GM19025 (cell line): Measurements from ENCODE around the gene TRIM5.

Experiments used
- ATAC-seq: cut with Tn5 transposase; IDR thresholded peaks from one replicate; pipeline ENCODE4 v1.9.1; 2021; ENCODE audit warnings: mild to moderate bottlenecking, low read depth, moderate library complexity; ENCODE audit not compliant: unreplicated experiment

TRIM5 gene

DNA sequence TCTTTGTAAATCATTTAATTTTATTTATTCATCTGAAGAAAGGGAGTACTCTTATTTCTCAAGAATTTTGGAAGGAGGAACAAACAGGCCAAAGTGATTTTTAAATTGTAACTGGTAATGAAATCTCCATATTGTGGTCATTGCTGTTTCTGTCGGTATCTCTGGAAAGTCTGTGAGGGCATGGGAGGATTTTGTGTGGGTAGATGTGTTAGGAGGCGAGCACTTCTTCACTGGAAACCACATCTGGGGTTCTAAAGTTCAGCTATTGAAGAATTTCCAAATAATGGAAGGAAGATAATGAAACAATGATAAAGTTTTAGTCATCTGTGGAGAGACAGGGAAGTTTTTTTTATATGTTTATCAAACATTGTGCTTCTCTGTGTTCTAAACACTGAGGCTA, 53.5 kb downstream of the TRIM5 start:
- ATAC-seq = no peak

DNA sequence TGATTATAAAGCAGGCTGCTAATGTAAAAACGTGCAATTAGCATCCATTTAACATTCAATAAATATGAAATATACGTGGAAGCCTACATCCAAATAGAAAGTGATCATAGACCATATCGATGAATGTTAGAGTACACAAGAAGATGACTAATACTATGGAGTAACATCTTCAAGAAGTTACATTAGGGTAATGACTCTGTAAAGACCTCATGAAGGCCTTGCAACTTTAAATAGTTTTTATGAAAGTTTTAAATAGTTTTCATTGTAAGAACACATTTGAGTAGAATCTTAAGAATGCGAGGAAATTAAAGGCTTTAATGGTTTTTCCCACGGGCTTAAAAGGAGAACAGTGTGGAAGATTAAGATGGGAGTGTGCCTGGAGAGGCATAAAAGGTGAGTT, 58.7 kb downstream of the TRIM5 start:
- no peak for ATAC-seq

DNA sequence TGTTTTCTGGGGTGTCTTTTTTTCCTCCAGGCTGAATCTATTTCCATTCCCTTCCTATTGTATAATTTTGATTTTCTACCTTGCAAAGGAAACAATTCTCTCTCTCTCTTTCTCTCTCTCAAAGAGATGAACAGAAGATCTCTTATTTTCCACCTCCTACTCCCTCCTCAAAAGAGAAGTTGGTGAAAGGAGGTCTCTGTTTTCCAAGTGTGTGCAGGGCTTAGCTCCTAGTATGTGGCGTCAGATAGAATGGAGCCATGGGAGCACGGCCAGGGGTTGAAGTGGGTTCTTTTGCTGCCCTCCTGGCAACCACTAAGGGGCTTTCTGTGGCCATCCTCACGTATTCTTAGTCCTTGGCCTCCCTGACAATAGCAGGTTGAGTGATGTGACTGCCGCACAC, 59.6 kb downstream of the TRIM5 start:
- no peak for ATAC-seq

DNA sequence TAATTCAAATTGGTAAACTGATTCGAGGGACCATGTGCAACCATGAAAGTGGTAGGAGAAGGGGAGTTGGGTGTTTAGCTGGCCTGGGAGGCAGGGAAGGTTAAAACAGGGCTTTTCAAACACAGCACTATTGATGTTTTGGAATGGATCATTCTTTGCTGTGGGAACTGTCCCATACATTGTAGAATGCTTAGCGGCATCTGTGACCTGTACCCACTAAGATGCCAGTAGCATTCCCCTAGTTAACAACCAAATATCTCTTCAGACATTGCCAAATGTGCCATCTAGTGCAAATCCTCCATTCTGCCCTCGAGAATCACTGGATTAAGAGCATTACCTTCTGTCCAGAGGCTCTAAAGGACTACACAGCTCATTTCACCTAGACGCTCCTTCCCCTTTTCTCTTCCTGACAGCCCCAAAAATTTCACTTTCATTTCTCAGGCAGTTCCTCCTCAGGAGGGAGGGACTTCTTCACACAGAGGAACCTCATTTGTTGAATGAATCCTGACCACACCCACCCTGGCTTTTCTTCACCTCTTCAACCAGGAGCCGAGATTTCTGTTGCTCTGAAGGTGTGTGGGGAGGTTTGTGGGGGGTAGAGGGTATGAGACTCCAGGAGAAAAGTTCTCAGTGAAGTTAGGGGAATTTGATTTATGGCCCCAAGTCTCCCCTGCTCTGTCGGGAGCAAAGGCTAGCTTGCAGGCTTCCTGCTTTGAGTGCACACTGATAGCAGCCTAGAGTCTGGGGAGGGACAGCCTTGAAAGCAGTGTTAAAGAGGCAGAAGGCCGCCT, 60.2 kb downstream of the TRIM5 start, which contains the start of gene TRIM34:
TRIM34 (plus strand) TSS at position 513 of the 791 bp plus-strand sequence. CDS start 7,331 bp downstream, outside the sequence.
- peak; percentile 97 for ATAC-seq

DNA sequence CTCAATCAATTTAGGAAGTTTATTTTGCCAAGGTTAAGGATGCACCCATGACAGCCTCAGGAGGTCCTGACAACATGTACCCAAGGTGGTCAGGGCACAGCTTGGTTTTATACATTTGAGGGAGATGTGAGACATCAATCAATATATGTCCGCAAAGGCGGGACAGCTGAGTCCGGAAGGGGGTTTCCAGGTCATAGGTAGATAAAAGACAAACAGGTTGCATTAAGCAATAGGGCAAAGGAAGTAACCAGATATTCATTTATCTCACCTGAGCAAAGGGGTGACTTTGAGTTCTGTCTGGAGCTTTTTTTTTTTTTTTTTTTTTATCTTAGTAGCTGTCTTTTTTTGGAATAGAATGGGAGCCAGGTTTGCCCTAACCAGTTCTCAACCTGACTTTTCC, 62.1 kb downstream of the TRIM5 start:
- ATAC-seq = no peak

DNA sequence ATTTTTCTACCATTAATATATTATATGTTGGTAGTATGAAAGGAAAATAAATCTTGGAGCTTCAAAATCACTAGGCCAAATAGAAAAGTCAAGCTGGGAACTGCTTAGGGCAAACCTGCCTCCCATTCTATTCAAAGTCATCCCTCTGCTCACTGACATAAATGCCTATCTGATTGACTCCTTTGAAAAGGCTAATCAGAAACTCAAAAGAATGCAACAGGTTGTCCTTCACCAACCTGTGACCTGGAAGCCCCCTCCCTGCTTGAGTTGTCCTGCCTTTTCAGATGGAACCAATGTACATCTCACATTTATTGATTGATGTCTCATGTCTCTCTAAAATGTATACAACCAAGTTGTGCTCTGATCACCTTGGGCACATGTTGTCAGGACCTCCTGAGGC, 63.3 kb downstream of the TRIM5 start:
- ATAC-seq = no peak

DNA sequence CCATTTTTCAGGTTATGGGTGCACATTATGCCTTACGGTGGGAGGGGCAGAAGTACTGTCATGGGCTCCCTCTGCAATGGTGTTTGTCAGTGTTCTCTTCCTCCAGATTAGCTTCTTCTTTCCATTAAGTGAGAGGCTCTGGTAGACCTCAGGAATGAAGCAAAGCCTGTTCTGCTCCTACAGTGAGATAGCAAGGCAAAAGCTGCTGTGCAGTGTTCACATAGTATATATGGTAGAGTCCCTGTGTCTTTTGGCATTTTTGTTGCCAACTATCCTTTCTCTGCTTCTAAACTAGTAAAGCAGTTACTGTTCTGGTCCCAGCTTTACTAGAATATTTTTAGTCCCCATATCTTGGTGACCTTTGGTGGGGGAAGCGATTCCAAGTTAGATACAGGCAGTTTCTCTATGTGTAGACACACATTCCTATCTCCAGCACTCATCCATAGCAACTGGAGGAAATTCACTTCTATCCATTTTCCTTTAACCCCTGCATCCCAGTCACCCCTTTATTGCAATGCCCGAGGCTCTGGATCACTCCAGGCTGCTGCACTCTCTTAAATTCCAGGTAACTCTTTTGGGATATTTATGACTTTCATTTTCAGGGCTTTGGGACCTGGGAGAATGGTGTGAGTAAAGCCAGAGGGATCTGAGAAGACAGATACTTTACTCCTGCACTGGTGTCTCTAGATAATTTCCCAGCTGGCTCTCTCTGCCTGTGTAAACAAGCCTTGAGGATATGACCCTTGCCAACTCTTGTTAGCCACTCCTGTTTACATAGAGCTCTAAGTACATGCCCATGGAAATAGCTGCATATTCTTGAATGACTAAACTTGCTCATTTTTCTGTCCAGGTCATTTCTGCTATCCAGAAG, 64.0 kb downstream of the TRIM5 start:
- no peak for ATAC-seq

DNA sequence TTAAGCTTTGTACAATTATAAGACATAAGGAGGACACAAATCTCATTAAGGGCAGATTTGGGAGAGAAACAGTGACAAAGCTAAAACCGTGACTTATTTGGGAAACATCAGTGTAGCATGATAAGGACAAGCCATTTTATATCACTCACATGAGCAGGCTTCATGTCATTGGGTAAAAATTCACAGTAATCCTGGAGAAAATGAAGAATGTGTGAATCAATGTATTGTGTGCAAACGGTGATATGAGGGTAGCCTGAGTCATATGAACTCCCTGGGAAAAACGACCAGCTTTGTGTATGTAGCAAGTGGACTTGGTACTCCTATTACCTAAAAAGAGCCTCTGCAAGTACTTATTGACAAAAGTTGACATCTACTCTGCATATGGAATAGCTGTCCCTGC, 66.1 kb downstream of the TRIM5 start:
- no peak for ATAC-seq
